Astrocyte (in vitro differentiated cells and primary cell): ENCODE results near the gene PRKCA. TPM values are rescaled to one million over a fixed set of nuclear protein-coding genes. Genes with fewer than 3 reads are reported as not detected.
"Not testable (repeated sequence)": the region's sequence is repeated elsewhere in the genome, so short reads cannot be mapped to it uniquely, and the experiment has no call there.

Source experiments
- DNase-seq: peaks from one replicate; pipeline ENCODE4 v3.0.0-alpha.2; 2010; ENCODE audit warnings: low read depth
- FAIRE-seq: peaks from 2 replicates; lab custom pipeline; 2011; peaks lifted over from hg19 to GRCh38; lab: Jason Lieb, UNC
- H2AFZ ChIP-seq: 2 replicates; pipeline ENCODE4 v1.6.0; 2012; ENCODE audit warnings: low read depth, low read length, inconsistent platforms
- H3K27ac ChIP-seq: 2 replicates; pipeline ENCODE4 v1.5.1; 2011; ENCODE audit warnings: low read depth, low read length, inconsistent platforms
- H3K27me3 ChIP-seq: 2 replicates; pipeline ENCODE4 v1.6.0; 2011; ENCODE audit warnings: low read length, inconsistent platforms; ENCODE audit not compliant: insufficient read depth
- H3K36me3 ChIP-seq: 2 replicates; pipeline ENCODE4 v1.5.1; 2011; ENCODE audit warnings: low read length, inconsistent platforms; ENCODE audit not compliant: insufficient read depth
- H3K4me1 ChIP-seq: 2 replicates; pipeline ENCODE4 v1.5.1; 2011; ENCODE audit warnings: low read length, inconsistent platforms; ENCODE audit not compliant: insufficient read depth
- H3K4me2 ChIP-seq: 2 replicates; pipeline ENCODE4 v1.6.0; 2012; ENCODE audit warnings: low read length, inconsistent platforms
- H3K4me3 ChIP-seq: 2 replicates; pipeline ENCODE4 v1.5.1; 2011; ENCODE audit warnings: low read depth, mild to moderate bottlenecking, low read length, inconsistent platforms; ENCODE audit not compliant: insufficient read depth
- H3K79me2 ChIP-seq: 2 replicates; pipeline ENCODE4 v1.6.0; 2012; ENCODE audit warnings: mild to moderate bottlenecking, low read length, inconsistent platforms; ENCODE audit not compliant: insufficient read depth
- H3K9ac ChIP-seq: 2 replicates; pipeline ENCODE4 v1.6.0; 2012; ENCODE audit warnings: mild to moderate bottlenecking, low read length, inconsistent platforms
- H3K9me3 ChIP-seq: 2 replicates; pipeline ENCODE4 v1.5.1; 2012; ENCODE audit warnings: low read depth, mild to moderate bottlenecking, low read length, inconsistent platforms; ENCODE audit not compliant: insufficient read depth
- H4K20me1 ChIP-seq: 2 replicates; pipeline ENCODE4 v1.6.0; 2012; ENCODE audit warnings: low read length, inconsistent platforms; ENCODE audit not compliant: insufficient read depth
- H3K27ac Mint-ChIP-seq: one replicate; pipeline ENCODE4 v1.8.0; 2021; ENCODE audit warnings: mild to moderate bottlenecking, mixed read lengths; ENCODE audit not compliant: unreplicated experiment
- H3K27me3 Mint-ChIP-seq: one replicate; pipeline ENCODE4 v1.8.0; 2021; ENCODE audit warnings: low read depth, mixed read lengths; ENCODE audit not compliant: unreplicated experiment
- H3K36me3 Mint-ChIP-seq: one replicate; pipeline ENCODE4 v1.8.0; 2021; ENCODE audit warnings: low read depth, mixed read lengths; ENCODE audit not compliant: unreplicated experiment
- H3K4me1 Mint-ChIP-seq: one replicate; pipeline ENCODE4 v1.8.0; 2021; ENCODE audit warnings: low read depth, mixed read lengths; ENCODE audit not compliant: unreplicated experiment
- H3K4me3 Mint-ChIP-seq: one replicate; pipeline ENCODE4 v1.8.0; 2021; ENCODE audit warnings: mild to moderate bottlenecking, moderate library complexity, mixed read lengths; ENCODE audit not compliant: unreplicated experiment
- H3K9me3 Mint-ChIP-seq: one replicate; pipeline ENCODE4 v1.8.0; 2021; ENCODE audit warnings: mild to moderate bottlenecking, mixed read lengths; ENCODE audit not compliant: unreplicated experiment
- CTCF ChIP-seq: IDR thresholded peaks from 2 replicates; pipeline ENCODE4 v1.5.1; 2011; ENCODE audit warnings: low read depth, mild to moderate bottlenecking, inconsistent platforms, low read length, moderate library complexity; ENCODE audit not compliant: insufficient read depth
- EZH2 ChIP-seq: IDR thresholded peaks from 2 replicates; pipeline ENCODE4 v1.6.1; 2012; ENCODE audit warnings: mild to moderate bottlenecking, low read length, inconsistent platforms; ENCODE audit not compliant: insufficient read depth
- total RNA-seq: library from RNA; stranded (reverse); gene quantifications from 2 replicates; pipeline ENCODE4 v1.2.1, GENCODE V29; 2021

The PRKCA gene
- total RNA-seq, 1 donor from 2014 or later: 49.9 TPM

- no peaks in the 10 kb centered on the region for H3K36me3 ChIP-seq
- no peak overlapping the region for H2AFZ ChIP-seq
Observed at GRCh38 chr17:66712453-66712852, 410.0 kb downstream of the PRKCA start.

GRCh38 chr17:66713021-66713532, 410.7 kb downstream of the PRKCA start:
- H3K4me1 Mint-ChIP-seq: peaks cover 20% of the 10 kb centered on the region

More at GRCh38 chr17:66712453-66712852, 410.0 kb downstream of the PRKCA start:
- Histone ChIP-seq H3K27ac (no peak overlapping the region), H3K27me3 (no peaks in the 10 kb centered on the region), H3K79me2 (no peaks in the 10 kb centered on the region), H3K4me1 (no peaks in the 10 kb centered on the region), H3K9ac (no peak overlapping the region), H3K4me3 (no peak overlapping the region), H3K4me2 (no peak overlapping the region), H3K9me3 (no peaks in the 10 kb centered on the region), H4K20me1 (peaks cover 18% of the 10 kb centered on the region)
- DNase-seq (no peak), FAIRE-seq (no peak)
- TF ChIP-seq EZH2: no peak
- no peak for TF ChIP-seq CTCF
- no peak overlapping the region for H3K4me3 Mint-ChIP-seq
- no peaks in the 10 kb centered on the region for H3K36me3 Mint-ChIP-seq
- H3K27ac Mint-ChIP-seq: no peak overlapping the region
- H3K4me1 Mint-ChIP-seq: peaks cover 13% of the 10 kb centered on the region
- H3K9me3 Mint-ChIP-seq: no peaks in the 10 kb centered on the region
- no peaks in the 10 kb centered on the region for H3K27me3 Mint-ChIP-seq

GRCh38 chr17:66713533-66714042, 411.2 kb downstream of the PRKCA start:
- H3K9ac ChIP-seq: no peak overlapping the region
- no peak overlapping the region for H3K4me3 ChIP-seq
- no peaks in the 10 kb centered on the region for H3K36me3 Mint-ChIP-seq
- H3K27me3 Mint-ChIP-seq: no peaks in the 10 kb centered on the region
- DNase-seq (no peak), FAIRE-seq (no peak)
- no peak overlapping the region for H3K27ac Mint-ChIP-seq
- H4K20me1 ChIP-seq: peaks cover 24% of the 10 kb centered on the region
- H3K36me3 ChIP-seq: no peaks in the 10 kb centered on the region
- H2AFZ ChIP-seq: no peak overlapping the region
- H3K27me3 ChIP-seq: no peaks in the 10 kb centered on the region
- no peak overlapping the region for H3K4me2 ChIP-seq
- H3K4me1 Mint-ChIP-seq: peaks cover 20% of the 10 kb centered on the region
- no peak overlapping the region for H3K27ac ChIP-seq
- TF ChIP-seq EZH2 (no peak), CTCF (no peak)
- H3K9me3 ChIP-seq: no peaks in the 10 kb centered on the region
- H3K79me2 ChIP-seq: no peaks in the 10 kb centered on the region
- H3K4me1 ChIP-seq: no peaks in the 10 kb centered on the region
- H3K9me3 Mint-ChIP-seq: no peaks in the 10 kb centered on the region
- H3K4me3 Mint-ChIP-seq: no peak overlapping the region

More at GRCh38 chr17:66713021-66713532, 410.7 kb downstream of the PRKCA start:
- not testable (repeated sequence) for H3K4me3 ChIP-seq, DNase-seq, H3K4me2 ChIP-seq, H3K79me2 ChIP-seq, H2AFZ ChIP-seq, H3K36me3 Mint-ChIP-seq, H3K4me1 ChIP-seq, H3K36me3 ChIP-seq, H3K9me3 ChIP-seq, H3K27me3 ChIP-seq, H3K9ac ChIP-seq, H3K27me3 Mint-ChIP-seq, H3K9me3 Mint-ChIP-seq, H3K4me3 Mint-ChIP-seq, H3K27ac ChIP-seq, FAIRE-seq, H3K27ac Mint-ChIP-seq
- H4K20me1 ChIP-seq: peaks cover 24% of the 10 kb centered on the region
